Measurements from ENCODE around the gene SGMS2.

Gene SGMS2

GRCh38 chr4:107866726-107867125 lies 42.0 kb downstream of the SGMS2 start:
- DNase-seq, result no peak
- TF ChIP-seq GATA1 (IDR thresholded peaks at IDR 0.05; ENCODE audit: low read depth, low read length), result no peak
- TF ChIP-seq POLR2A (IDR thresholded peaks at IDR 0.05; ENCODE audit: low read length), result no peak

GRCh38 chr4:107870236-107870635 lies 45.5 kb downstream of the SGMS2 start:
- TF ChIP-seq POLR2A (IDR thresholded peaks at IDR 0.05; ENCODE audit: low read length), result no peak
- DNase-seq, result no peak

- no peak for TF ChIP-seq GATA1 (IDR thresholded peaks at IDR 0.05; ENCODE audit: low read depth, low read length)
- TF ChIP-seq POLR2A (IDR thresholded peaks at IDR 0.05; ENCODE audit: low read length), result no peak
- no peak for DNase-seq
Observed at GRCh38 chr4:107870916-107871786, 46.4 kb downstream of the SGMS2 start.

- TF ChIP-seq GATA1 (IDR thresholded peaks at IDR 0.05; ENCODE audit: low read depth, low read length) (no peak), POLR2A (IDR thresholded peaks at IDR 0.05; ENCODE audit: low read length) (no peak)
- no peak for DNase-seq
Observed at GRCh38 chr4:107874024-107874423, 49.3 kb downstream of the SGMS2 start.

- DNase-seq, result no peak
- TF ChIP-seq GATA1 (IDR thresholded peaks at IDR 0.05; ENCODE audit: low read depth, low read length) (no peak), POLR2A (IDR thresholded peaks at IDR 0.05; ENCODE audit: low read length) (no peak)
Observed at GRCh38 chr4:107876099-107876498, 51.4 kb downstream of the SGMS2 start.

GRCh38 chr4:107877361-107877760 lies 52.6 kb downstream of the SGMS2 start:
- TF ChIP-seq POLR2A (IDR thresholded peaks at IDR 0.05; ENCODE audit: low read length) (no peak), GATA1 (IDR thresholded peaks at IDR 0.05; ENCODE audit: low read depth, low read length) (no peak)
- DNase-seq, result no peak

GRCh38 chr4:107885865-107886264 lies 61.1 kb downstream of the SGMS2 start:
- TF ChIP-seq POLR2A (IDR thresholded peaks at IDR 0.05; ENCODE audit: low read length) (no peak), GATA1 (IDR thresholded peaks at IDR 0.05; ENCODE audit: low read depth, low read length) (no peak)

GRCh38 chr4:107888237-107888636 lies 63.5 kb downstream of the SGMS2 start:
- no peak for TF ChIP-seq POLR2A (IDR thresholded peaks at IDR 0.05; ENCODE audit: low read length)
- TF ChIP-seq GATA1 (IDR thresholded peaks at IDR 0.05; ENCODE audit: low read depth, low read length), result no peak
- peak; percentile 2 to 5 for DNase-seq

More at GRCh38 chr4:107885865-107886264, 61.1 kb downstream of the SGMS2 start:
- no peak for DNase-seq

GRCh38 chr4:107890779-107891178 lies 66.0 kb downstream of the SGMS2 start:
- TF ChIP-seq GATA1 (IDR thresholded peaks at IDR 0.05; ENCODE audit: low read depth, low read length) (no peak), POLR2A (IDR thresholded peaks at IDR 0.05; ENCODE audit: low read length) (no peak)
- DNase-seq, result no peak

GRCh38 chr4:107891299-107891698 lies 66.6 kb downstream of the SGMS2 start:
- DNase-seq, result no peak
- TF ChIP-seq POLR2A (IDR thresholded peaks at IDR 0.05; ENCODE audit: low read length) (no peak), GATA1 (IDR thresholded peaks at IDR 0.05; ENCODE audit: low read depth, low read length) (no peak)

- DNase-seq, result no peak
- TF ChIP-seq GATA1 (IDR thresholded peaks at IDR 0.05; ENCODE audit: low read depth, low read length) (no peak), POLR2A (IDR thresholded peaks at IDR 0.05; ENCODE audit: low read length) (no peak)
Observed at GRCh38 chr4:107893171-107894137, 68.7 kb downstream of the SGMS2 start.

- no peak for DNase-seq
- TF ChIP-seq GATA1 (IDR thresholded peaks at IDR 0.05; ENCODE audit: low read depth, low read length) (no peak), POLR2A (IDR thresholded peaks at IDR 0.05; ENCODE audit: low read length) (no peak)
Observed at GRCh38 chr4:107894138-107894603, 69.4 kb downstream of the SGMS2 start.

- no peak for TF ChIP-seq GATA1 (IDR thresholded peaks at IDR 0.05; ENCODE audit: low read depth, low read length)
- no peak for TF ChIP-seq POLR2A (IDR thresholded peaks at IDR 0.05; ENCODE audit: low read length)
- no peak for DNase-seq
Observed at GRCh38 chr4:107896158-107896645, 71.5 kb downstream of the SGMS2 start.

GRCh38 chr4:107896646-107897045 lies 71.9 kb downstream of the SGMS2 start:
- DNase-seq, result no peak
- TF ChIP-seq POLR2A (IDR thresholded peaks at IDR 0.05; ENCODE audit: low read length) (no peak), GATA1 (IDR thresholded peaks at IDR 0.05; ENCODE audit: low read depth, low read length) (no peak)
